ENCODE data around the gene MYO1A. TPM values are rescaled to one million over a fixed set of nuclear protein-coding genes. Genes with fewer than 3 reads are reported as not detected.

Gene MYO1A
- polyA plus RNA-seq, 1 donor (not counting 4 experiments of a cell fraction or from before 2014, with no cell fraction given), result 0.01 TPM

DNA sequence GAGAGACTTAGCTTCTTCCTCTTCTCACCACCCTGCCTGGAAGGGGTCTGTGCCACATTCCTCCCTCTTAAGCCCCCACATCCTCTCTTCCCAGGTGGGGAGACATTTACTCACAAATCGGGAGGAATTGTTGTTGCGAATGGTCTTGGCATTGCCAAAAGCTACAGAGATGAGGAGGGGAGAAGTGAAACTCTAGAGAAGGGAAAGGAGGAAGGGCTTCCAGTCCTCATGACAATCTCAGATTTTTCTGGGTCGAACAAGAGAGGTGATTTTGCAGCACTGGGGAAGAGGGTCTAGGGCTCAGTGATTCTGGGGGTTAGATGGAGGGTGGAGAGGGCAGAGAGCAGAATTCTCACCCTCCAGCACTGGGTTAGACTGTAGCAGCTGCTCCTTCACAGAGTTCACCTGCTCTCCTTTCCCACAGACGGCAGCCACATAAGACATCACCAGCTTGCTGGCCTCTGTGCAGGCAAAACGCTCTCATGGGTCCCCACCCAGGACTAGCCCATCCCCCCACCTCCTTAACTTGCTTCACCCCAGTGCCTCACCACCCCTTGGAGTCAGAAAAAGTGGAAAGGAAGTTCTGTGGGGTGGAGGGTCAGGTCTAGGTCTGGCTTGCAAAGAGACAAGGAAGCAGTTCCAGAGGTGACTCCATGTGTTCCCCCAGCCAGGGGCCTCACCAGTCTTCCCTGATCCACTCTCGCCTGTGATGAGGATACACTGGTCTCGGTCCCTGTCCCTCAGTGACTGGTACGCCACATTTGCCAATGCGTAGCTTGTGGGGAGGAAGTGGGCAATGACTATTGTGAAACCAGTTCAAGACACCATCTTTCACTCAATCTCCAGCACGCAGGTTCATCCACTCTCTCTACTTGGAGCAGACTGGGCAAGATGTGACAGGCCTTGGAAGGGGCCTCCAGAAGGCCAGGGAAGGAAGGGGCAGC lies 2.7 kb downstream of the MYO1A start:
- dilution Hi-C loops (cut with MboI; ENCODE audit: extremely low pct_ligation_motif_present, low sequenced_read_pairs), result no loop called here
- no peak overlapping the region for H3K4me3 ChIP-seq (ENCODE audit: control insufficient read depth in 2 of 3, extremely low read depth in 1 of 3, insufficient read depth in 2 of 3, low read depth in 1 of 3, low read length in 3 of 3)
- H4K20me1 ChIP-seq (ENCODE audit: control insufficient read depth, extremely low read depth, insufficient read depth, low read length), result no peaks in the 10 kb centered on the region
- no peak overlapping the region for H2AFZ ChIP-seq (ENCODE audit: control insufficient read depth, low read length)
- H3K79me2 ChIP-seq (ENCODE audit: control insufficient read depth, insufficient read depth, low read length), result no peaks in the 10 kb centered on the region
- no peak for DNase-seq (ENCODE audit: low read depth, low spot score)
- H3K9ac ChIP-seq (ENCODE audit: control insufficient read depth, extremely low read depth, insufficient read depth, low read length), result no peak overlapping the region
- no peak overlapping the region for H3K27ac ChIP-seq (ENCODE audit: control insufficient read depth, insufficient read depth, low read length)
- no peak overlapping the region for H3K4me2 ChIP-seq (ENCODE audit: control insufficient read depth, extremely low read depth, insufficient read depth, low read depth, low read length)
- H3K9me3 ChIP-seq (ENCODE audit: control insufficient read depth, low read depth, low read length), result no peaks in the 10 kb centered on the region
- no peaks in the 10 kb centered on the region for H3K4me1 ChIP-seq (ENCODE audit: control insufficient read depth, extremely low read depth, insufficient read depth, low read length)
- FAIRE-seq, result no peak
- TF ChIP-seq EZH2 (IDR thresholded peaks at IDR 0.05; ENCODE audit: low read length), result no peak
- TF ChIP-seq, protein P1, sequence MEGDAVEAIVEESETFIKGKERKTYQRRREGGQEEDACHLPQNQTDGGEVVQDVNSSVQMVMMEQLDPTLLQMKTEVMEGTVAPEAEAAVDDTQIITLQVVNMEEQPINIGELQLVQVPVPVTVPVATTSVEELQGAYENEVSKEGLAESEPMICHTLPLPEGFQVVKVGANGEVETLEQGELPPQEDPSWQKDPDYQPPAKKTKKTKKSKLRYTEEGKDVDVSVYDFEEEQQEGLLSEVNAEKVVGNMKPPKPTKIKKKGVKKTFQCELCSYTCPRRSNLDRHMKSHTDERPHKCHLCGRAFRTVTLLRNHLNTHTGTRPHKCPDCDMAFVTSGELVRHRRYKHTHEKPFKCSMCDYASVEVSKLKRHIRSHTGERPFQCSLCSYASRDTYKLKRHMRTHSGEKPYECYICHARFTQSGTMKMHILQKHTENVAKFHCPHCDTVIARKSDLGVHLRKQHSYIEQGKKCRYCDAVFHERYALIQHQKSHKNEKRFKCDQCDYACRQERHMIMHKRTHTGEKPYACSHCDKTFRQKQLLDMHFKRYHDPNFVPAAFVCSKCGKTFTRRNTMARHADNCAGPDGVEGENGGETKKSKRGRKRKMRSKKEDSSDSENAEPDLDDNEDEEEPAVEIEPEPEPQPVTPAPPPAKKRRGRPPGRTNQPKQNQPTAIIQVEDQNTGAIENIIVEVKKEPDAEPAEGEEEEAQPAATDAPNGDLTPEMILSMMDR (optimal IDR thresholded peaks at IDR 0.05 in 1 of 3, IDR thresholded peaks at IDR 0.05 in 1 of 3, conservative IDR thresholded peaks at IDR 0.05 in 1 of 3; ENCODE audit: extremely low read depth in 1 of 3, insufficient read depth in 2 of 3, low read length in 3 of 3), result no peak
- H3K9me1 ChIP-seq (ENCODE audit: control insufficient read depth, extremely low read depth, insufficient read depth, low read length), result no peaks in the 10 kb centered on the region
- no peaks in the 10 kb centered on the region for H3K36me3 ChIP-seq (ENCODE audit: control insufficient read depth in 2 of 2, extremely low read depth in 1 of 2, insufficient read depth in 2 of 2, low read length in 2 of 2)
- peaks cover 20% of the 10 kb centered on the region for H3K27me3 ChIP-seq (ENCODE audit: control insufficient read depth, extremely low read depth, insufficient read depth, low read length)

DNA sequence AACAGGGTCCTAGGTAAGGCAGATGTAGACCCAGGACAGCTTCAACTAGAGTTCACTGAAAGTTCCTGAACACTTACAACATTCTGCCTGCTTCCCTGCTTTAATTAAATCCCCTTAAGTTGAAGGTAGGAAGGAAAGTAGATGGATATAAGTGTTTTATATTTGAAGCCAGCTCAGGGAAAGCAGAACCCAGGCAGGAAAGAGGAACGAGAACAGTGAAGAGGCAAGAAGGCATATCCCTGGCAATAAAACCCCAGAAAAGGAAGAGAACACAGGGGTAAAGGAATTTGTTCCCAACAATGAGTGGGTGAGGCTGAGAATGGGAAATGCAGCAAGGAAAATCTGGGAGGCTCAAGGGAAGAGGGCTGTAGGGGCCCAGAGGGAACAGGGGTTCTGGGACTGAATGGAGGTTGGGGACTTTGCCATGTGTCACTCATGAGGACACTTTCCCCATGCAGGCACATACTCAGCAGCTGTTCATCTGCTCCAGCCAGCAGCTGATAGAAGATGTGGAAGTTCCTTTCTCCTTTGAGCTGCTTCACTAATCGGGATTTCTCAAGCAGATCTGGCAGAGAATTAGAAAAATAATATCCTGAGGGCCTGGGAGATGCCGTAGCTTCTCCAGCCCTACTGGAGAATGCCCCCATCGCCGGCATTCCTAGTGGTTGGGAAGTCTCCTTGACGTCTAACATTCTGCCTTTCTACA lies 3.7 kb downstream of the MYO1A start:
- no peak for FAIRE-seq

More for the DNA sequence above, 3.7 kb downstream of the MYO1A start:
- H3K9ac ChIP-seq (ENCODE audit: control insufficient read depth, extremely low read depth, insufficient read depth, low read length), result no peak overlapping the region
- H3K9me3 ChIP-seq (ENCODE audit: control insufficient read depth, low read depth, low read length), result no peaks in the 10 kb centered on the region
- H2AFZ ChIP-seq (ENCODE audit: control insufficient read depth, low read length), result no peak overlapping the region
- H3K9me1 ChIP-seq (ENCODE audit: control insufficient read depth, extremely low read depth, insufficient read depth, low read length), result no peaks in the 10 kb centered on the region
- dilution Hi-C loops (cut with MboI; ENCODE audit: extremely low pct_ligation_motif_present, low sequenced_read_pairs), result no loop called here
- no peak overlapping the region for H3K4me3 ChIP-seq (ENCODE audit: control insufficient read depth in 2 of 3, extremely low read depth in 1 of 3, insufficient read depth in 2 of 3, low read depth in 1 of 3, low read length in 3 of 3)
- H3K4me1 ChIP-seq (ENCODE audit: control insufficient read depth, extremely low read depth, insufficient read depth, low read length), result no peaks in the 10 kb centered on the region
- H3K79me2 ChIP-seq (ENCODE audit: control insufficient read depth, insufficient read depth, low read length), result no peaks in the 10 kb centered on the region
- H3K36me3 ChIP-seq (ENCODE audit: control insufficient read depth in 2 of 2, extremely low read depth in 1 of 2, insufficient read depth in 2 of 2, low read length in 2 of 2), result no peaks in the 10 kb centered on the region
- H3K27ac ChIP-seq (ENCODE audit: control insufficient read depth, insufficient read depth, low read length), result no peak overlapping the region
- peaks cover 23% of the 10 kb centered on the region for H3K27me3 ChIP-seq (ENCODE audit: control insufficient read depth, extremely low read depth, insufficient read depth, low read length)
- TF ChIP-seq, protein P1 (optimal IDR thresholded peaks at IDR 0.05 in 1 of 3, IDR thresholded peaks at IDR 0.05 in 1 of 3, conservative IDR thresholded peaks at IDR 0.05 in 1 of 3; ENCODE audit: extremely low read depth in 1 of 3, insufficient read depth in 2 of 3, low read length in 3 of 3), result no peak
- TF ChIP-seq EZH2 (IDR thresholded peaks at IDR 0.05; ENCODE audit: low read length), result no peak
- no peak overlapping the region for H3K4me2 ChIP-seq (ENCODE audit: control insufficient read depth, extremely low read depth, insufficient read depth, low read depth, low read length)
- DNase-seq (ENCODE audit: low read depth, low spot score), result no peak
- H4K20me1 ChIP-seq (ENCODE audit: control insufficient read depth, extremely low read depth, insufficient read depth, low read length), result no peaks in the 10 kb centered on the region
